HG02642 (cell line): ENCODE data around the gene OR6X1.
"Not testable (repeated sequence)": the region's sequence is repeated elsewhere in the genome, so short reads cannot be mapped to it uniquely, and the experiment has no call there.

Experiments used
- ATAC-seq: cut with Tn5 transposase; IDR thresholded peaks from one replicate; pipeline ENCODE4 v1.9.1; 2021; ENCODE audit warnings: mild to moderate bottlenecking; ENCODE audit not compliant: unreplicated experiment, poor library complexity

Gene OR6X1

GRCh38 chr11:123755344-123755743 is 1.0 kb upstream of the OR6X1 start:
- ATAC-seq = no peak

- ATAC-seq = no peak
Measured at GRCh38 chr11:123753110-123753509, 1.2 kb downstream of the OR6X1 start.

GRCh38 chr11:123751781-123752180 is 2.5 kb downstream of the OR6X1 start:
- no peak for ATAC-seq

- ATAC-seq = not testable (repeated sequence)
Measured at GRCh38 chr11:123748349-123748748, 6.0 kb downstream of the OR6X1 start.

GRCh38 chr11:123745764-123746451 is 8.4 kb downstream of the OR6X1 start:
- ATAC-seq = no peak

GRCh38 chr11:123742724-123743120 is 11.6 kb downstream of the OR6X1 start:
- no peak for ATAC-seq

- ATAC-seq = no peak
Measured at GRCh38 chr11:123742031-123742723, 12.1 kb downstream of the OR6X1 start.

- ATAC-seq = peak; percentile 99
Measured at GRCh38 chr11:123741159-123742030, 12.9 kb downstream of the OR6X1 start, which contains the start of gene ZNF202. TSS of gene ZNF202 (minus strand) at chr11:123741660. CDS start at chr11:123730888, 10,772 bp downstream.

- no peak for ATAC-seq
Measured at GRCh38 chr11:123740787-123741158, 13.5 kb downstream of the OR6X1 start.

GRCh38 chr11:123738374-123738773 is 15.9 kb downstream of the OR6X1 start:
- ATAC-seq = no peak

GRCh38 chr11:123736769-123737168 is 17.5 kb downstream of the OR6X1 start:
- ATAC-seq = no peak

- ATAC-seq = no peak
Measured at GRCh38 chr11:123729602-123730001, 24.7 kb downstream of the OR6X1 start.

GRCh38 chr11:123725995-123726655 is 28.2 kb downstream of the OR6X1 start:
- no peak for ATAC-seq

- ATAC-seq = no peak
Measured at GRCh38 chr11:123719452-123719851, 34.9 kb downstream of the OR6X1 start.

GRCh38 chr11:123718469-123718868 is 35.8 kb downstream of the OR6X1 start:
- no peak for ATAC-seq

- no peak for ATAC-seq
Measured at GRCh38 chr11:123718063-123718462, 36.3 kb downstream of the OR6X1 start.

- ATAC-seq = not testable (repeated sequence)
Measured at GRCh38 chr11:123712627-123713026, 41.7 kb downstream of the OR6X1 start.

- ATAC-seq = peak; percentile 52
Measured at GRCh38 chr11:123707606-123708205, 46.6 kb downstream of the OR6X1 start.

- ATAC-seq = no peak
Measured at GRCh38 chr11:123707206-123707605, 47.1 kb downstream of the OR6X1 start.

- no peak for ATAC-seq
Measured at GRCh38 chr11:123704341-123704740, 50.0 kb downstream of the OR6X1 start.
